NCI-H187 treated with DMSO at 0.1 percent for 48 hours (cell line): Measurements from ENCODE around the gene SIAH1.
"Not testable (repeated sequence)": the region's sequence is repeated elsewhere in the genome, so short reads cannot be mapped to it uniquely, and the experiment has no call there.

Experiments used
- DNase-seq: peaks from one replicate; lab custom pipeline; 2025; lab: John Stamatoyannopoulos, UW

The SIAH1 gene

DNA sequence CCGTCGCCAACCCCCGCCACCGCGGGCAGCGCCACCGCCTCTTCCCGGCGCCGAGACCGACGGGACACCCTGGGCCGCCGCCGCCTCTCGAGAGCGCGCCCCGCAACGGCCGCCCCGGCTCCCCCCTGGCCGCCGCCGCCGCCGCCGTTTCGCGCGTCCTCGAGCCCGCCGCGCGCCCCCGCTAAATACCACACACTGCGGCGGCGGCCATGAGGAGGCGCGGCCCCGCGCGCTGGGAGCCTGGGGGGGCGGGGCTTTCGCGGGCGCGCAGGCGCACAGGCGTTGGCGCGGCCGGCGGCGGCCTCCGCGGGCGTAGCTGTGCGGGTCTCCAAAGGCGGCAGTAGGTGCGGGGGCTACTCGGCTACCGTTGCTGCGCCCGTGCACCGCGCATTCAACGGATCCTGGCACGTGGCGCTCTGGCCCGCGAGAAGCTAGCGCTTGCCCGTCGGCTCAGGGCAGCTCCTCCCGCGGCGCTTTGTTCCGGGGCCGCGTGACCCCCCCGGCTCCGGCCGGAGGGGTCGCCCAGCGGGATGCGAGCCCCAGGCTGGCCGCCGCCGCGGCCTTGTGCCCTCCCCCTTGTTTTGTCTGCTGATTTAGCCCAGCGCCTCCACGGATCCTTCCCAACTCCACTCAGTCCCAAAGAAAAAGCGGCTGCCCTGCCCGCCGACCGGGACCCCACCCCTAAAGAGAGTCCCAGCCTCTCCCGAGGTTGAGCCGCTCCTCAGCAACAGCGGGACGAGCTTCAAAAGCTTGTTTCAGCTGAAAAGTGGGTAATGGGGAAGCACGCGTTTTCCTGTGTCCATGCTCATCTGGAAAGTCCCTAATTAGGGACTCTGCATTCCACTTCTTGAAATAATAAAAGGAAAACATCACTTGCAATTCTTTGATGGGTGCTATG lies at the start of gene SIAH1:
TSS of gene SIAH1 (minus strand) at position 161 of the 898 bp plus-strand sequence. CDS start 22,985 bp downstream, outside the sequence.
- DNase-seq: no peak

DNA sequence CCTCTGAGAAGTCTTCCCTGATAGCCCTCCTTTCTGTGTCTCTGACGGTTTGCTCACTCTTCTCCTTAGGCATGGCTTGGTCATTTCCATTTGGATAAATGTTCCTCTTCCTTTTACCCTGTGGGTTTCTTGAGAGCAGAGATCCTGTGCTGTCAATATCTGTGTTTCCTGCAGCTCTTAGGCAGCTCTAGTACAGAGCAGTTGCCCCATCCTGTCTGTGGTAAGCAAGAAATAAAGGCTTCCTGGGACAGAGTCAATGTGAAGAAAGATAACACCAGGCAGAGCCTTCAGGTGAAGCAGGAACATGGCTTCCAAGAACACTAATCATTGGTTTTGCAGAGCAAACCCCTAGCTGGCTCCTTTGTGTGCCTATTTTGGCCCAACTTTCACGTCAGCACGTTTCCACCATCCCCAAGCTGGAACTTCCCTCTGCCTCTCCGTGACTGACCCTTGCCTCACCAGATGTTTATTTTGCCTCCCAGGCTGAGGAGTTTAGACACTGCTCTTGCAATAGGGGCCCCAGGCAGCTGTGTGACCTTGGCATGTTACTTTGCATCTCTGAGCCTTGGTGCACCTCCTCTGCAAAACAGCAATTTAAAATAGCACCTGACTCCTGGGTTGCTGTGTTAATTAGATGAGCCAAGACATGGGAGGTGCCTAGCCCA lies 49.6 kb upstream of the SIAH1 start:
- DNase-seq: no peak

DNA sequence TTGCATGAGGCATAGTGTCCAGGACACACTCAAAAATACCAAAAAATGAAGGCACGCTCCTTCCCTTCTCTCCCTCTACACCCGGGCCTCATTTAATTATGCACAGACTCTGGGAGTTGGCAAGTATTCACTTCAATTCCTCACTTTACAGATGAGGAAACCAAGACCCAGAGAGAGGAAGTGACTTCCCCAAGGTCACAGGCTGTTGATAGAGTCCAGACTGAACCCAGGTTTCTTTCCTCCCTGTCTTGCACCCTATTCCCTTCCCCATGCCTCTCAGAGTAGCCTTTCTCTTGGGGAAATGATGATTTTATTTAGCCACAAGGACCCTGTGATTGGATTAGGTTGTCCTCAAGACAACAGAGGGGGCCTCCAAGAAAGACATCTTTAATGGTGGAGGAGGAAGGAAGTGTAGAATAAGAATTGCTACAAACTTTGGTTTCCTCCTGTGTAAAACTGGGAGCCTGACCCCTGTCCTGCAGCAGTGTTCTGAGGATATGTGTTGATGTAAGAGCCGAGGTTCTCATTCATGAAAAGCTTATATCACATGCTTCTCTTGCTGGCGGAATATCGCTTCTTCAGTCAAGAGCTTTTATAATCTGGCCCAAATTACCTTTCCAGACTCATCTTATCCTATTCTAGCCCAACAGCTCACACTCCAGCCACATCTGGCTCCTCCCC lies 48.8 kb upstream of the SIAH1 start:
- no peak for DNase-seq

GRCh38 chr16:48433116-48433849 lies 48.1 kb upstream of the SIAH1 start:
- no peak for DNase-seq

GRCh38 chr16:48432136-48432535 lies 46.9 kb upstream of the SIAH1 start:
- DNase-seq: no peak

- no peak for DNase-seq
These were observed 45.7 kb upstream of the SIAH1 start for GRCh38 chr16:48430890-48431289.

GRCh38 chr16:48426244-48427141 lies 41.3 kb upstream of the SIAH1 start:
- no peak for DNase-seq

- no peak for DNase-seq
These were observed 37.3 kb upstream of the SIAH1 start for GRCh38 chr16:48422537-48422936.

DNA sequence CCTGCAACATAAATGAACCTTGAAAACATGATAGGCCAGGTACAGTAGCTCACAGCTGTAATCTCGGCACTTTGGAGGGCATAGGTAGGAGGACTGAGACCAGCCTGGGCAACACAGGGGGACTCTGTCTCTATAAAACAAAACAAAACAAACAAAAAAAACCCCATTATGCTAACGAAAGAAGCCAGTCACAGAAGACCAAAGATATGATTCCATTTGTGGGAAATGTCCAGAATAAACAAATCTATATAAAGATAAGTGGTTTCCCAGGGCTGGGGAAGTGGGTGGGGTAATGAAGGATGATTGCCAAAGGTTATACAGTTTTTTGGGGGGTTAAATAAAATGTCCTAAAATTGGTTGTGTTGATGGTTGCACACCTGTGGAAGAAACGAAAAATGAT lies 36.5 kb upstream of the SIAH1 start:
- DNase-seq: no peak

DNA sequence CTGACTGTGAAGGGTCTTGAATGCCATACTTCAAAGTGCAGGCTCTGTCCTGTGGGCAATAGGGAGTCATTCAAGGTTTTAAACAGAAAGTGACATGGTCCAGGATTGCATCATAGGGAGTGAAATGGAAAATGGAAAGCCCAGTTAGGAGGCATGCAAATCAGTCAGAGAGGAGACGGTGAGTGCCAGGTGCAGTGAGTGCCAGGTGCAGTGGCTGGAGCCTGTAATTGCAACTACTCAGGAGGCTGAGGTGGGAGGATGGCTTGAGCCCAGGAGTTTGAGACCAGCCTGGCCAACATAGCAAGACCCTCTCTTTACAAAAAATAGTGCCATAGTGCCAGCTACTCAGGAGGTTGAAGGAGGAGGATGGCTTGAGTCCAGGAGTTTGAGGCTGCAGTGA lies 35.2 kb upstream of the SIAH1 start:
- no peak for DNase-seq

GRCh38 chr16:48416617-48417016 lies 31.4 kb upstream of the SIAH1 start:
- not testable (repeated sequence) for DNase-seq

DNA sequence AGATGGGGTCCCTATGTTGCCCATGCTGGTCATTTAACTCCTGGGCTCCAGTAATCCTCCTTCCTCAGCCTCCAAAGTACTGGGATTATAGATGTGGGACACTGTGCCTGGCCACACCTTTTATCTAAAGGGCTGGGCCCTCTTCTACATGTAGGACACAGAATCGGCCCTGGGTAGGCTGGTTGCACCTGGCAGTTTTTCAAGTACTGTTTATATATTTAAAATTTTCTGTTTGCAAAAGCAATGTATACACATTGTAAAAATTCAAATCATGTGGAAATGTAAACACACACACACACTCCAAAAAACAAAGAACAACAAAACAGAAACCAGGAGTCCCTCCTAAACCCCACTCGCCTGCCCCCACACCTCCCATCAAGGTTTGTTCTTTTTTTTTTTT lies 28.1 kb upstream of the SIAH1 start:
- DNase-seq: no peak

DNA sequence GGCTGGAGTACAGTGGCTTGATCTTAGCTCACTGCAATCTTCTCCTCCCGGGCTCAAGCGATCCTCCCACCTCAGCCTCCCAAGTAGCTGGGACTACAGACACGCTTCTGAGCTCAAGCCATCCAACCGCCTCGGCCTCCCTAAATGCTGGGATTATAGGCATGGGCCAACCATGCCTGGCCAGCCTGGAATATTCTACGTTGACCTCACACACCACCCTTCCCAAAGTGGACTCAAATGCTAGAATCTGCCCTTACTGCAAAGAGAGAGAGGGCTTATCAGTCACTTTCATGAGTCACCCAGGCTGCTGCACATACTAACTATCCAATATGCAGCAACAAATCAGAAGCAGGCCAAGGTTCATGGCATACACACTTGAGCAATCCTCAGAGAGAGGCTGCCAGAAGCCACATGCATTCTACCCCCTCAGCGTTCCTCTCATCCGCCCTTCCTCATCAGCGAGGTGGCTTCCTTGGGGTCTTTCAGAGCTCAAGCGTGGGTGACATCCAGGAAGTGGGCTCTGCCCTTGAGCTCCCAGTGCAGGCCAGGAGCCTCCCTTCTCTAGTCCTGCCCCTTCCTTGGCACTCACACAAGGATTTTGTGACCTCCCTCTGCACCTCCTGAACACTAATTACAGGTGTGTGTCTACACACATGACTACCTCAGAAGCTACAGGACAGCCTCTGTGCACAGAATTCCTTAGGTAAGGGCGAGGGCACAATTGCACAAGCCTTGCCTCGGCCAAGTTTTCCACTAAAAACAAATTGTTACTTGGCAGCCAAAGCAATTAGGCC lies 24.8 kb upstream of the SIAH1 start:
- DNase-seq: no peak

DNA sequence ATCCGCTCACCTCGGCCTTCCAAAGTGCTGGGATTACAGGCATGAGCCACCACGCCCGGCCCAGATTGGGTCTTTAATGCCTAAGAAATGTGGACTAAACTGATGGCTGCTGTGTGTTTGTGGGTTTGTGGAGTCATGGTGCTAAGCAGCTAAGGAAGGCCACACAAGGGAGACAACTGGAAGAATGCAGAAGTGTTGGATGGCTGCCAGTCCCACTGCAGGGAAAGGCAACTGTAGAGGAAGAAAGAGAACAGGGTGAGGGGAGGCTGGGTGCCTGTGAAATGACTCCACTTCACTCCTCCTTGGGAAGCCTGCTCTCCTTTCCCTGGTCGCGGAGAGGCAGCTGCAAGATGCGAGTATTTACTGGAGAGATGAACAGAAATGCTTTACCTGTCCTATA lies 23.5 kb upstream of the SIAH1 start:
- DNase-seq: no peak

DNA sequence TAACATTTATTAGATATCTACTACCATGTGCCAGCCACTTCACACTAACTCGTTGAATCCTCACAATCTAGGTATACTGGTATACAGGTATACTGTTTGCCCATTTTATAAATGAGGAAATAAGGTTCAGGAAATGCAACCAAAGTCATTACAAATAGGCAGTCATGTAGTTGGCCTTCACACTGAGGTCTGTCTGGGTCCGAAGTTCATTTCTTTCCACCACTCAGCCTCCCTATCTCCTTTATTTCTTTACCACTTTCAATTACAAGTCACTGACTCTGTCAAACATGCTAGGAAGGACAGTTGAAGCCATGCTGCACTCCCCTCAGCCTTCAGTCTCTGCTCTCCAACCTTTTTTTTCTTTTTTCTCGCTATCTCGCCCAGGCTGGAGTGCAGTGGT lies 20.7 kb upstream of the SIAH1 start:
- no peak for DNase-seq

DNA sequence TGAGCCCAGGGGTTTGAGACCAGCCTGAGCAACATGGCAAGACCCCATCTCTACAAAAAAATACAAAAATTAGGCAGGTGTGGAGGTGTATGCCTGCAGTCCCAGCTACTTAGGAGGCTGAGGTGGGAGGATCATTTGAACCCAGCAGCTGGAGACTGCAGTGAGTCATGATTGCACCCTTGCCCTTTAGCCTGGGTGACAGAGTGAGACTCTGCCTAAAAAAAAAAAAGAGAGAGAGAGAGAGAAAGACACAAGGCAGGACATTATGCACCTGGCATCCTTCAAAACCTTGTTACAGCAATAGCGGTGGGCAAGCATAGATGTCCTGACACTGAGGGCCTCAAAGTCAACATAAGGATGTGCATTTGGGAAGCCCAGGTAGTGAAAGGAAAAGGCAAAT lies 19.9 kb upstream of the SIAH1 start:
- DNase-seq: no peak

DNA sequence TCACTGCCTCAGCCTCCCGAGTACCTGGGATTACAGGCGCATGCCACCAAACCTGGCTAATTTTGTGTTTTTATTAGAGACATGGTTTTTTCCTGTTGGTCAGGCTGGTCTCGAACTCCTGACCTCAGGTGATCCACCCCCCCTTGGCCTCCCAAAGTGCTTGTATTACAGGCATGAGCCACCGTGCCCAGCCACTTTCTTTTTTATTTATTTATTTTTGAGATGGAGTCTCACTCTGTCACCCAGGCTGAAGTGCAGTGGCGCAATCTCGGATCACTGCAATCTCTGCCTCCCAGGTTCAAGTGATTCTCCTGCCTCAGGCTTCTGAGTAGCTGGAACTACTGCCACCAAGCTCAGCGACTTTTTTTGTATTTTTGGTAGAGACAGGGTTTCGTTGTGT lies 17.3 kb upstream of the SIAH1 start:
- DNase-seq: not testable (repeated sequence)

DNA sequence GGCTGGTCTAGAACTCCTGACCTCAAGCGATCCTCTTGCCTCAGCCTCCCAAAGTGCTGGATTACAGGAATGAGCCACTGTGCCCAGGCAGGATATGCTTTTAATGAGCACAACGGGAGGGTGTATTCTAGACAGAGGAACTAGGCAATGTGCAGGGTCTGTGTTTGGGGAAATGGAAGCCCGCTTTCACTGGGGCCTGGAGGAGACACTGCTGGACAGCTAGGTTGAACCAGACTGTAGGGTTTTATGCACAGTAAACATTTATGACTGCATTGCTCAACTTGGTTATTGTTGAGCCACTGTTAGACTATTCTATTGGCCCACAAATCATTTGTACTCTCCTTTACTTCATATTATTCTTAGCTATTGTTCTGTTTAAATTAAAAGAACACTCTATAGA lies 10.2 kb upstream of the SIAH1 start:
- no peak for DNase-seq

GRCh38 chr16:48394355-48394703 lies 9.1 kb upstream of the SIAH1 start:
- DNase-seq: no peak
